Natural killer cell (primary cell): ENCODE measurements around the gene EXOSC7. TPM values are rescaled to one million over a fixed set of nuclear protein-coding genes. Genes with fewer than 3 reads are reported as not detected.

ENCODE experiments used
- ATAC-seq, 3 donors: fragments of 150-1000 bp in 2 of 3; fragments of 200-7000 bp in 1 of 3; cut with Tn5 transposase; 1 replicate in 1 of 3; 2 replicates in 2 of 3; pipeline ENCODE4 v1.10.0; 2021; ENCODE audit warnings: mild to moderate bottlenecking in 2 of 3, moderate library complexity in 2 of 3
- DNase-seq, 2 donors: peaks; one replicate each; pipeline versions ENCODE4 v3.0.0 to v3.0.0-alpha.2; 2013 to 2021; ENCODE audit warnings: mixed read lengths in 1 of 2
- H3K27ac ChIP-seq: one replicate; pipeline ENCODE4 v1.5.1; 2013; ENCODE audit warnings: mild to moderate bottlenecking, low read length
- H3K27me3 ChIP-seq: one replicate; pipeline ENCODE4 v1.6.1; 2013; ENCODE audit warnings: low read length; ENCODE audit not compliant: control insufficient read depth, insufficient read depth
- H3K36me3 ChIP-seq: one replicate; pipeline ENCODE4 v1.6.1; 2013; ENCODE audit warnings: low read length; ENCODE audit not compliant: control insufficient read depth, insufficient read depth
- H3K4me1 ChIP-seq: one replicate; pipeline ENCODE4 v1.6.1; 2013; ENCODE audit warnings: low read length; ENCODE audit not compliant: control insufficient read depth, insufficient read depth
- H3K4me3 ChIP-seq: one replicate; pipeline ENCODE4 v1.5.1; 2013; ENCODE audit warnings: low read length
- H3K9me3 ChIP-seq: one replicate; pipeline ENCODE4 v1.6.1; 2013; ENCODE audit warnings: low read length; ENCODE audit not compliant: control insufficient read depth, insufficient read depth
- H3K27ac Mint-ChIP-seq, 2 donors: one replicate each; pipeline ENCODE4 v1.8.0; 2022; ENCODE audit warnings: mild to moderate bottlenecking in 2 of 2, mixed read lengths in 2 of 2, moderate library complexity in 1 of 2
- H3K27me3 Mint-ChIP-seq, 2 donors: one replicate each; pipeline ENCODE4 v1.8.0; 2022; ENCODE audit warnings: low read depth in 2 of 2, mixed read lengths in 2 of 2
- H3K36me3 Mint-ChIP-seq: one replicate; pipeline ENCODE4 v1.8.0; 2022; ENCODE audit warnings: mixed read lengths
- H3K4me1 Mint-ChIP-seq, 2 donors: one replicate each; pipeline ENCODE4 v1.8.0; 2022; ENCODE audit warnings: mixed read lengths in 2 of 2
- H3K4me3 Mint-ChIP-seq: one replicate; pipeline ENCODE4 v1.8.0; 2022; ENCODE audit warnings: mild to moderate bottlenecking, moderate library complexity, mixed read lengths
- H3K9me3 Mint-ChIP-seq, 2 donors: one replicate each; pipeline ENCODE4 v1.8.0; 2022; ENCODE audit warnings: mixed read lengths in 2 of 2
- WGBS: methylation state at CpG from one replicate; pipeline ENCODE4 v1.1.7; 2013; ENCODE audit warnings: missing lambda C conversion rate; ENCODE audit not compliant: insufficient coverage; 5-methylcytosine and 5-hydroxymethylcytosine counted together
- intact Hi-C: fragments of 100-400 bp; cut with micrococcal nuclease; formaldehyde crosslinking; loops from one replicate; pipeline ENCODE4 v1.14.2; 2022
- total RNA-seq, 4 donors: library from RNA; stranded (reverse); fragments of 120-200 nt in 1 of 4; gene quantifications; one replicate each; pipeline versions ENCODE4 v1.2.3 to v1.2.4, GENCODE V29; 2013 to 2022
- TF ChIP-seq, protein P1 (sequence below): fragments of 200-600 bp; IDR thresholded peaks from one replicate; pipeline ENCODE4 v1.8.0; 2022; ENCODE audit warnings: antibody characterized with exemption

Gene EXOSC7
- total RNA-seq, 3 donors from 2014 or later (not counting 1 experiment from before 2014, with no cell fraction given) = 32.8 to 46.6 (median 36.0) TPM

DNA sequence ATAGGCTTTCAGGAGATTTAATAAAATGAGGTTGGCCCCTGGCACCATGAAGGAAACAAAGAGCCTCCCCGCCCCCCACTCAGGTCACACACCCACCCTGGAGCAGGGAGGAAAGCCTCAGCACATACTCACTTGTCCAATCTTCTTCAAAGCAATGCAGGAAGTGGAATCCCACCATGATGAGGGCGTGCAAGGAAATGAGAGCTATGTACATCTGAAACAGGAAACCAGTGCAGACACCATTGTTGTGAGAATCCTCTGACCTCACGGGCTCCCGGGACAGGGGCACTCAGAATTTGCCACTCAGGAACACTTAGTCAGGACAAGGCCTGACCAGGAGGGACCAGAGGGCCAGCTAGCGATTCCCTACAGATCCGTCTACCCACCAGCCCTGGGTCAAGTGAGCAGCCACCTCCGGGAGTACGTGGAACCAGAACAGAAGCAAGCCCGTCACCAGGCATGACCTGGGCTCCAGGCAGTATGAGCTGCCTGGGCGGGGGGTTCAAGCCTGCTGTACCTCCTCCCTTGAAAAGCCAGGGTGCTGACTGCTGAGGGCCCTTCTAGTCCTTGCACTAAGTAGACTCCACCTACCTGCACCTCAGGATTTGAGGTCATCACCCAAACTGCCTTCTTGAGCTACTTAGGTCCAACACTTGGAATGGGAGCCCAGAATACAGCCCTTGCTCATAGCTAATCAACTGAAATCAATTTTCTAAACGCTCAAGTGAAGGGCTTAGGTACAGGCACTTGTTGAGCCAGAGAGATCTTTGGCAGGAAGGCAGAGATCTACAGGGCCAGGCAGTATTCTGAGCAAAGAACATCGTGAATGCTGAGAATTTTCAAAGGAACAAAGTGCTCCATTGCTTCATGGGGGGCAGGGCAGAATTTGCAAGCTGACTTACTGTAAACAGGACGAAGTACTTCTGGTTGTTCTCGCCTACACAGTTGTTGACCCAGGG, 42.8 kb upstream of the EXOSC7 start:
- H3K27ac Mint-ChIP-seq = peak overlapping the region in 1 of 2 donors; percentile 31
- 93% methylated on average over 14 of the region's 14 CpGs for WGBS
- peaks cover 7% of the 10 kb centered on the region for H3K36me3 Mint-ChIP-seq
- Histone ChIP-seq H3K27ac (no peak overlapping the region), H3K4me1 (no peaks in the 10 kb centered on the region), H3K27me3 (no peaks in the 10 kb centered on the region), H3K36me3 (peaks cover 46% of the 10 kb centered on the region), H3K4me3 (no peak overlapping the region), H3K9me3 (no peaks in the 10 kb centered on the region)
- no peaks in the 10 kb centered on the region for H3K27me3 Mint-ChIP-seq
- H3K4me1 Mint-ChIP-seq = peaks cover 12 to 17% of the 10 kb centered on the region in 2 donors
- no peak for DNase-seq
- TF ChIP-seq, protein P1, sequence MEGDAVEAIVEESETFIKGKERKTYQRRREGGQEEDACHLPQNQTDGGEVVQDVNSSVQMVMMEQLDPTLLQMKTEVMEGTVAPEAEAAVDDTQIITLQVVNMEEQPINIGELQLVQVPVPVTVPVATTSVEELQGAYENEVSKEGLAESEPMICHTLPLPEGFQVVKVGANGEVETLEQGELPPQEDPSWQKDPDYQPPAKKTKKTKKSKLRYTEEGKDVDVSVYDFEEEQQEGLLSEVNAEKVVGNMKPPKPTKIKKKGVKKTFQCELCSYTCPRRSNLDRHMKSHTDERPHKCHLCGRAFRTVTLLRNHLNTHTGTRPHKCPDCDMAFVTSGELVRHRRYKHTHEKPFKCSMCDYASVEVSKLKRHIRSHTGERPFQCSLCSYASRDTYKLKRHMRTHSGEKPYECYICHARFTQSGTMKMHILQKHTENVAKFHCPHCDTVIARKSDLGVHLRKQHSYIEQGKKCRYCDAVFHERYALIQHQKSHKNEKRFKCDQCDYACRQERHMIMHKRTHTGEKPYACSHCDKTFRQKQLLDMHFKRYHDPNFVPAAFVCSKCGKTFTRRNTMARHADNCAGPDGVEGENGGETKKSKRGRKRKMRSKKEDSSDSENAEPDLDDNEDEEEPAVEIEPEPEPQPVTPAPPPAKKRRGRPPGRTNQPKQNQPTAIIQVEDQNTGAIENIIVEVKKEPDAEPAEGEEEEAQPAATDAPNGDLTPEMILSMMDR = no peak
- no peaks in the 10 kb centered on the region for H3K9me3 Mint-ChIP-seq
- no peak for ATAC-seq
- H3K4me3 Mint-ChIP-seq = no peak overlapping the region
- intact Hi-C loops = no loop called here

DNA sequence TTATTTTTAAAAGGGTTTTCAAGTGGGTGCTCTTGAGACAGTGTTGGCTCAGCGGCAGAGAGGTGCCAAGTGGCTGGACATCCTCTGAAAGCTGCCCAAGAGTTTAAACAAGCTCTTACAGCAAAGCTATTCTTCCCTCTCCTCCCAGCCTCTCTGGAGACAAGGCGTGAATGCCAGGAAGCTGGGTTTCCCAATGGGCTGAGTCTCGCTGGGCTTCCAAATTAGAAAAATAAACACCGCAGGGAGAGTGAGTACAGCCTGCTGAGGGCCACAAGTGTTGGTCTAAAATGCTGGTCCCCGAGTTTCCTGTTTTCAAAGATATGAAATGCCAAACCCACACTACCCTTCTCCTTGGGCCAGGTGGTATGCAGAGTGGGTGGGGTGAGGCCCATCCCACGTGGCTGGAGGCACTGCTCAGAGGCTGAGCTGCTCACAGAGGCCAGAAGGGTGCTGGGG, 36.4 kb upstream of the EXOSC7 start:
- Histone ChIP-seq H3K4me1 (no peaks in the 10 kb centered on the region), H3K4me3 (no peak overlapping the region), H3K9me3 (no peaks in the 10 kb centered on the region), H3K27ac (no peak overlapping the region), H3K27me3 (no peaks in the 10 kb centered on the region), H3K36me3 (peaks cover 38% of the 10 kb centered on the region)
- Mint-ChIP-seq H3K4me1 (peaks cover 16 to 20% of the 10 kb centered on the region in 2 donors), H3K9me3 (no peaks in the 10 kb centered on the region), H3K4me3 (no peak overlapping the region), H3K27me3 (no peaks in the 10 kb centered on the region), H3K36me3 (peaks cover 7% of the 10 kb centered on the region), H3K27ac (no peak overlapping the region)
- TF ChIP-seq, protein P1 = no peak
- no peak for DNase-seq
- WGBS = 83% methylated on average over 6 of the region's 6 CpGs
- ATAC-seq = no peak
- intact Hi-C loops = no loop called here

DNA sequence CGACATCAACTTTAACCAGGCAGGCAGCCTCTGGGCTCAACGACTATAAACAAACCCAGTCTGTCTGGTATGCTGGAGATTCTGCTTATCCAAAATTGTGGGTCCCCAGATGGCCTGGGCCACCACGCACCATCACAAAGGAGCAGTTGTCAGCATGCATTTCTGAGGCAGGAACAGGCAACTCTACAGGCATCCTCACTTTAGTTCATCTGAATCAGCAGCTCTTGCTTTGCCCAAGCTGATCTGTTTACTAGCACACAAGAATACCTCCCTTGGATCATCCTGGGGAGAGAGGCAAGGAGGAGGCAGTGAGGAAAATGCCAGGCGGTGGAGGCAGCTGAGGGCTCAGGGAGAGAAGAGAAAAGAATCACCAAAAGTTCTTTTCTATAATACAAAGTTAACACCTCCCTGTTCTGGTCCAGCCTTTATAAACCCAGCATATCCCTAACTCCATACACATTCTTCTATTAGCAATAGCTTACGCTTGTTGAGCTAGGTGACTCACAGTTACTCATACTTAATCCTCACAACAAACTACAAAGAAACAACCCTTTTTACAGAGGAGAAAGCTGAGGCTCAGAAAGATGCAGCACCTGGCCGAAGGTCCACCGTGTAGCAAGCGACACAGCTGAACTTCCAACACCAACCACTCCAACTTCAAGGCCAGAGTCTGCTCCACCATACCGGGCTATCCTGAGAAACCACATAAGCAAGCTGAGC, 33.7 kb upstream of the EXOSC7 start:
- no peak overlapping the region for H3K27ac Mint-ChIP-seq
- no peaks in the 10 kb centered on the region for H3K27me3 Mint-ChIP-seq
- intact Hi-C loops = no loop called here
- no peak for DNase-seq
- no peak for ATAC-seq
- H3K4me3 ChIP-seq = no peak overlapping the region
- H3K9me3 Mint-ChIP-seq = no peaks in the 10 kb centered on the region
- 97% methylated on average over 8 of the region's 9 CpGs for WGBS
- H3K4me1 ChIP-seq = no peaks in the 10 kb centered on the region
- peaks cover 21 to 26% of the 10 kb centered on the region in 2 donors for H3K4me1 Mint-ChIP-seq
- H3K4me3 Mint-ChIP-seq = no peak overlapping the region
- no peaks in the 10 kb centered on the region for H3K27me3 ChIP-seq
- peaks cover 41% of the 10 kb centered on the region for H3K36me3 ChIP-seq
- no peak overlapping the region for H3K27ac ChIP-seq
- no peaks in the 10 kb centered on the region for H3K36me3 Mint-ChIP-seq
- TF ChIP-seq, protein P1 = no peak
- H3K9me3 ChIP-seq = no peaks in the 10 kb centered on the region
